Measurements from ENCODE around the gene TUBAL3.

GRCh38 chr10:5362873-5363272, 41.8 kb downstream of the TUBAL3 start:
- TF ChIP-seq CTCF (optimal IDR thresholded peaks at IDR 0.05 in 1 of 3, IDR thresholded peaks at IDR 0.05 in 1 of 3, conservative IDR thresholded peaks at IDR 0.05 in 1 of 3; ENCODE audit: extremely low read depth in 1 of 3, insufficient read depth in 2 of 3, low read length in 3 of 3) (no peak), EZH2 (IDR thresholded peaks at IDR 0.05; ENCODE audit: low read length) (no peak)
